Thoracic aorta (tissue), 2 donors: ENCODE results near the gene TUT1. TPM values are rescaled to one million over a fixed set of nuclear protein-coding genes. Genes with fewer than 3 reads are reported as not detected.

Experiments used
- ATAC-seq: fragments of 150-250 bp; one replicate; pipeline ENCODE4 v1.8.0; 2017; ENCODE audit warnings: low read depth; ENCODE audit not compliant: insufficient number of reproducible peaks, low FRiP score
- DNase-seq: peaks from one replicate; pipeline ENCODE4 v3.0.0-alpha.2; 2020; ENCODE audit warnings: low spot score
- H3K27ac ChIP-seq, 2 donors: fragments of 200-600 bp; sonication (generic); 1 replicate in 1 of 2; 2 replicates in 1 of 2; pipeline ENCODE4 v1.5.1; 2016; ENCODE audit warnings: mild to moderate bottlenecking in 2 of 2, moderate library complexity in 2 of 2
- H3K27me3 ChIP-seq: fragments of 200-600 bp; sonication (generic); replicated peaks from 2 replicates; pipeline ENCODE4 v1.6.0; 2016; ENCODE audit warnings: mild to moderate bottlenecking; ENCODE audit not compliant: insufficient read depth
- H3K36me3 ChIP-seq: fragments of 200-600 bp; sonication (generic); one replicate; pipeline ENCODE4 v1.5.1; 2016
- H3K4me1 ChIP-seq, 2 donors: fragments of 200-600 bp; sonication (generic); 1 replicate in 1 of 2; 2 replicates in 1 of 2; pipeline versions ENCODE4 v1.5.1 to v1.6.0; 2016; ENCODE audit warnings: low read depth in 2 of 2, mild to moderate bottlenecking in 1 of 2; ENCODE audit not compliant: control insufficient read depth in 1 of 2
- H3K4me3 ChIP-seq: fragments of 200-600 bp; sonication (generic); 2 replicates; pipeline ENCODE4 v1.5.1; 2016; ENCODE audit warnings: mild to moderate bottlenecking
- H3K9me3 ChIP-seq: fragments of 200-600 bp; sonication (generic); 2 replicates; pipeline ENCODE4 v1.5.1; 2016
- total RNA-seq, 2 donors: library from RNA; depleted of rRNA; stranded (reverse); fragments of >200 nt; gene quantifications; one replicate each; pipeline versions ENCODE4 v1.1.0 to v1.2.3, GENCODE V29; 2016
- TF ChIP-seq, protein P1 (sequence below): fragments of 200-600 bp; sonication (generic); IDR thresholded peaks from one replicate; pipeline ENCODE4 v1.5.1; 2019; ENCODE audit warnings: antibody characterized with exemption

Gene TUT1
- total RNA-seq, 2 donors from 2014 or later: 9.5 to 12.5 TPM

DNA sequence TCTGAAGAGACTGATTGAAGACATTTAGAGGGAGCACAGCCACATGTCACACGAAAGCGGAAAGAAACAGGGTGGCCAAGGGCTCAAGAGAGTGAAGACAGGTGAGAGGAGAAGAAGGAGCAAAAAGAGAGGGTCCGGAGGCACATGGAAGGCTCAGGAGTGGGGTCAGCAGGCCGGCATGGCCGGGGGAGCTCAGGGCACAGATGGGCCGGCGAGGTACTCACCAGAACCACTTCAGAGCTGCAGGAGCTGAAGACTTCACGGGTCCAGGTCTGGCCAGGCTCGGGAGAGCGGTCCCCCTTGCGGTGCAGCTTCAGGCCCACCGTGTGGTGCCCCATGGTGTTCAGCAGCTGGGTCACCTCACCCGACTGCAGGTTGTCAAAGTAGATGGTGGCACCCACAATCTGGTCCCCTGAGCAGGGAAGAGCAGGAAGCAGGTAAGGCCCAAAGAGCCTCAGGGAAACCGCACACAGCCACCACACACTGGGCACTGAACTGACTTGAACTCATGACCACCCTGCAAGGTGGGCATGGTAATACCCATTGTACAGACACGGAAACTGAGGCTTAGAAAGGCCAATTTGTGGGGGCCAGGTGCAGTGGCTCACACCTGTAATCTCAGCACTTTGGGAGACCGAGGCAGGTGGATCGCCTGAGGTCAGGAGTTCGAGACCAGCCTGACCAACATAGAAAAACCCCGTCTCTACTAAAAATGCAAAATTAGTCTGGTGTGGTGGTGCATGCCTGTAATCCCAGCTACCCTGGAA, 56.4 kb downstream of the TUT1 start:
- TF ChIP-seq, protein P1, sequence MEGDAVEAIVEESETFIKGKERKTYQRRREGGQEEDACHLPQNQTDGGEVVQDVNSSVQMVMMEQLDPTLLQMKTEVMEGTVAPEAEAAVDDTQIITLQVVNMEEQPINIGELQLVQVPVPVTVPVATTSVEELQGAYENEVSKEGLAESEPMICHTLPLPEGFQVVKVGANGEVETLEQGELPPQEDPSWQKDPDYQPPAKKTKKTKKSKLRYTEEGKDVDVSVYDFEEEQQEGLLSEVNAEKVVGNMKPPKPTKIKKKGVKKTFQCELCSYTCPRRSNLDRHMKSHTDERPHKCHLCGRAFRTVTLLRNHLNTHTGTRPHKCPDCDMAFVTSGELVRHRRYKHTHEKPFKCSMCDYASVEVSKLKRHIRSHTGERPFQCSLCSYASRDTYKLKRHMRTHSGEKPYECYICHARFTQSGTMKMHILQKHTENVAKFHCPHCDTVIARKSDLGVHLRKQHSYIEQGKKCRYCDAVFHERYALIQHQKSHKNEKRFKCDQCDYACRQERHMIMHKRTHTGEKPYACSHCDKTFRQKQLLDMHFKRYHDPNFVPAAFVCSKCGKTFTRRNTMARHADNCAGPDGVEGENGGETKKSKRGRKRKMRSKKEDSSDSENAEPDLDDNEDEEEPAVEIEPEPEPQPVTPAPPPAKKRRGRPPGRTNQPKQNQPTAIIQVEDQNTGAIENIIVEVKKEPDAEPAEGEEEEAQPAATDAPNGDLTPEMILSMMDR: no peak
- Histone ChIP-seq H3K27me3 (no peaks in the 10 kb centered on the region), H3K27ac (peak overlapping the region in 1 of 2 donors; percentile 8), H3K4me3 (no peak overlapping the region), H3K9me3 (no peaks in the 10 kb centered on the region), H3K4me1 (peaks cover 25 to 49% of the 10 kb centered on the region in 2 donors), H3K36me3 (peaks cover 63% of the 10 kb centered on the region)
- no peak for ATAC-seq
- no peak for DNase-seq

DNA sequence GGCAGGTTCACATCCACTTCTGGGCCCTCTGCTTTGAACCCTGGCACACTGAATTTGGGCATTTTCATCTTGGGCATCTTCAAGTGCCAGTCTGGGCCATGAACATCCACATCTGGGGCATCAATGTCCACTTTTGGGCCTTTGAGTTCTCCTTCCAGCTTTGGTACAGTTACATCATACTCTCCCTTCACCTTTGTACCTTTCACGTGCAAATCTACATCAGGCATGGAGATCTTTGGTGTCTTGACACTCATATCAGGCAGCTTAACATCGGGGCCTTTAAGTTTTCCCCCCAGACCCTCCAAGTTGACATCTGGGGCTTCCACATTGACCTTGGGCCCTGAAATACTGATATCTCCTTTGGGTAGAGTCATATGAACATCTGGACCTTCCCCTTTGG, 59.2 kb downstream of the TUT1 start:
- Histone ChIP-seq H3K9me3 (no peaks in the 10 kb centered on the region), H3K27me3 (no peaks in the 10 kb centered on the region), H3K27ac (no peak overlapping the region), H3K36me3 (peaks cover 88% of the 10 kb centered on the region), H3K4me1 (peaks cover under 1 to 21% of the 10 kb centered on the region in 2 donors), H3K4me3 (no peak overlapping the region)
- DNase-seq (no peak), ATAC-seq (no peak)
- TF ChIP-seq, protein P1: no peak

Other genes starting within 250 kb of the TUT1 start
- gene SCGB1A1, start 172.5 kb downstream of the TUT1 start, total RNA-seq: not detected
- 1,000 to 10,000 TPM; 1,009 to 1,046 TPM for gene AHNAK, start 44.7 kb downstream of the TUT1 start, total RNA-seq
- gene EEF1G, start 17.6 kb downstream of the TUT1 start, total RNA-seq: 100 to 1,000 TPM; 719 to 780 TPM
- gene MTA2, start 10.3 kb upstream of the TUT1 start, total RNA-seq: 100 to 1,000 TPM in 1 of 2 donors, 10 to 100 TPM in 1; 55.9 to 124 TPM
- gene EML3, start 21.3 kb upstream of the TUT1 start, total RNA-seq: 100 to 1,000 TPM; 106 to 111 TPM
- 10 to 100 TPM; 11.4 to 12.6 TPM for gene ROM1, start 21.7 kb upstream of the TUT1 start, total RNA-seq
- gene B3GAT3, start 30.5 kb upstream of the TUT1 start, total RNA-seq: 10 to 100 TPM; 27.5 to 30.3 TPM
- gene GANAB, start 55.1 kb upstream of the TUT1 start, total RNA-seq: 100 to 1,000 TPM; 120 to 159 TPM
- 10 to 100 TPM; 16.4 to 24.3 TPM for gene INTS5, start 61.8 kb upstream of the TUT1 start, total RNA-seq
- 10 to 100 TPM; 20.5 to 28.6 TPM for gene C11orf98, start 73.7 kb upstream of the TUT1 start, total RNA-seq
- 1 to 10 TPM; 1.5 to 2.9 TPM for gene CSKMT, start 73.8 kb upstream of the TUT1 start, total RNA-seq
- 1 to 10 TPM; 2.3 to 7.3 TPM for gene UQCC3, start 80.2 kb upstream of the TUT1 start, total RNA-seq
- gene LBHD1, start 80.7 kb upstream of the TUT1 start, total RNA-seq: 1 to 10 TPM; 3.7 to 7.8 TPM
- gene UBXN1, start 87.5 kb upstream of the TUT1 start, total RNA-seq: 100 to 1,000 TPM in 1 of 2 donors, 10 to 100 TPM in 1; 88.6 to 159 TPM
- 10 to 100 TPM; 10.5 to 22.5 TPM for gene LRRN4CL, start 98.0 kb upstream of the TUT1 start, total RNA-seq
- gene BSCL2, start 115.9 kb upstream of the TUT1 start, total RNA-seq: 10 to 100 TPM; 14.0 to 50.9 TPM
- not detected for gene GNG3, start 116.2 kb upstream of the TUT1 start, total RNA-seq
- gene HNRNPUL2, start 135.9 kb upstream of the TUT1 start, total RNA-seq: 10 to 100 TPM; 21.3 to 41.8 TPM
- gene TTC9C, start 137.0 kb upstream of the TUT1 start, total RNA-seq: 10 to 100 TPM in 1 of 2 donors, 1 to 10 TPM in 1; 9.1 to 14.5 TPM
- gene ZBTB3, start 162.6 kb upstream of the TUT1 start, total RNA-seq: 1 to 10 TPM; 6.2 to 7.6 TPM
- 10 to 100 TPM; 37.0 to 54.4 TPM for gene POLR2G, start 170.1 kb upstream of the TUT1 start, total RNA-seq
- gene TAF6L, start 179.9 kb upstream of the TUT1 start, total RNA-seq: 10 to 100 TPM; 18.5 to 22.2 TPM
- gene TMEM179B, start 195.9 kb upstream of the TUT1 start, total RNA-seq: 10 to 100 TPM; 45.6 to 70.8 TPM
- 10 to 100 TPM; 11.1 to 30.2 TPM for gene TMEM223, start 200.5 kb upstream of the TUT1 start, total RNA-seq
- gene NXF1, start 213.9 kb upstream of the TUT1 start, total RNA-seq: 100 to 1,000 TPM in 1 of 2 donors, 10 to 100 TPM in 1; 82.9 to 109 TPM
- 10 to 100 TPM; 32.0 to 46.8 TPM for gene STX5, start 240.5 kb upstream of the TUT1 start, total RNA-seq
- gene TEX54, start 241.3 kb upstream of the TUT1 start, total RNA-seq: not detected
- gene WDR74, start 248.1 kb upstream of the TUT1 start, total RNA-seq: 10 to 100 TPM; 19.8 to 55.2 TPM